Esophagus (tissue), 2 donors: Measurements from ENCODE around the gene ADAMTS3. TPM values are rescaled to one million over a fixed set of nuclear protein-coding genes. Genes with fewer than 3 reads are reported as not detected.

Source experiments
- H3K27ac ChIP-seq, 2 donors: one replicate each; pipeline ENCODE4 v1.5.1; 2013; ENCODE audit warnings: low read depth in 2 of 2, mild to moderate bottlenecking in 2 of 2, inconsistent platforms in 1 of 2, low read length in 1 of 2, moderate library complexity in 1 of 2
- H3K27me3 ChIP-seq, 2 donors: one replicate each; pipeline ENCODE4 v1.6.1; 2013; ENCODE audit warnings: low read length in 2 of 2, control low read depth in 1 of 2, mild to moderate bottlenecking in 1 of 2; ENCODE audit not compliant: insufficient read depth in 2 of 2, control insufficient read depth in 1 of 2
- H3K36me3 ChIP-seq, 2 donors: one replicate each; pipeline ENCODE4 v1.6.1; 2013; ENCODE audit warnings: low read length in 1 of 2; ENCODE audit not compliant: control insufficient read depth in 2 of 2, insufficient read depth in 2 of 2
- H3K4me1 ChIP-seq, 2 donors: one replicate each; pipeline ENCODE4 v1.6.1; 2013; ENCODE audit warnings: low read length in 1 of 2; ENCODE audit not compliant: control insufficient read depth in 2 of 2, insufficient read depth in 2 of 2
- H3K4me3 ChIP-seq, 2 donors: one replicate each; pipeline ENCODE4 v1.5.1; 2013; ENCODE audit warnings: low read length in 2 of 2, mild to moderate bottlenecking in 2 of 2, low read depth in 1 of 2, moderate library complexity in 1 of 2
- H3K9me3 ChIP-seq, 2 donors: one replicate each; pipeline ENCODE4 v1.6.1; 2013; ENCODE audit warnings: mild to moderate bottlenecking in 2 of 2, low read depth in 1 of 2, low read length in 1 of 2, moderate library complexity in 1 of 2; ENCODE audit not compliant: control insufficient read depth in 2 of 2, insufficient read depth in 1 of 2
- WGBS, 2 donors: extraction: QIAGEN DNeasy Blood & Tissue Kit; methylation state at CpG; one replicate each; pipeline ENCODE4 v1.1.7; 2013; 5-methylcytosine and 5-hydroxymethylcytosine counted together
- polyA plus RNA-seq, 2 donors: library from polyadenylated mRNA; stranded (reverse); fragments of 200-250 nt; gene quantifications; one replicate each; pipeline ENCODE4 v1.2.3, GENCODE V29; 2013
- donor health status: healthy with polysubstance abuse.
- donor health status: Bipolar disorder and iron deficiency.

Gene ADAMTS3
- polyA plus RNA-seq, 2 donors: 0.04 to 0.14 TPM

- H3K4me3 ChIP-seq: no peak overlapping the region
- no peak overlapping the region for H3K27ac ChIP-seq
- no peaks in the 10 kb centered on the region for H3K36me3 ChIP-seq
- peaks cover 0 to 2% of the 10 kb centered on the region in 2 donors for H3K4me1 ChIP-seq
- no peaks in the 10 kb centered on the region for H3K9me3 ChIP-seq
- H3K27me3 ChIP-seq: no peaks in the 10 kb centered on the region
These were observed 192.1 kb downstream of the ADAMTS3 start for GRCh38 chr4:72376901-72377300.

GRCh38 chr4:72375073-72375736 lies 193.8 kb downstream of the ADAMTS3 start:
- Histone ChIP-seq H3K36me3 (no peaks in the 10 kb centered on the region), H3K9me3 (no peaks in the 10 kb centered on the region), H3K27me3 (no peaks in the 10 kb centered on the region), H3K27ac (no peak overlapping the region), H3K4me3 (no peak overlapping the region), H3K4me1 (peaks cover 0 to 2% of the 10 kb centered on the region in 2 donors)
- 43 to 58% methylated on average over 4 of the region's 4 CpGs for WGBS, 2 donors

GRCh38 chr4:72374159-72374558 lies 194.9 kb downstream of the ADAMTS3 start:
- no peaks in the 10 kb centered on the region for H3K9me3 ChIP-seq
- no peak overlapping the region for H3K4me3 ChIP-seq
- peaks cover 0 to 2% of the 10 kb centered on the region in 2 donors for H3K4me1 ChIP-seq
- no peaks in the 10 kb centered on the region for H3K36me3 ChIP-seq
- H3K27me3 ChIP-seq: no peaks in the 10 kb centered on the region
- WGBS, 2 donors: 28 to 48% methylated on average over 1 of the region's 1 CpG
- no peak overlapping the region for H3K27ac ChIP-seq

- Histone ChIP-seq H3K27me3 (no peaks in the 10 kb centered on the region), H3K27ac (no peak overlapping the region)
These were observed 202.4 kb downstream of the ADAMTS3 start for GRCh38 chr4:72366601-72367000.

DNA sequence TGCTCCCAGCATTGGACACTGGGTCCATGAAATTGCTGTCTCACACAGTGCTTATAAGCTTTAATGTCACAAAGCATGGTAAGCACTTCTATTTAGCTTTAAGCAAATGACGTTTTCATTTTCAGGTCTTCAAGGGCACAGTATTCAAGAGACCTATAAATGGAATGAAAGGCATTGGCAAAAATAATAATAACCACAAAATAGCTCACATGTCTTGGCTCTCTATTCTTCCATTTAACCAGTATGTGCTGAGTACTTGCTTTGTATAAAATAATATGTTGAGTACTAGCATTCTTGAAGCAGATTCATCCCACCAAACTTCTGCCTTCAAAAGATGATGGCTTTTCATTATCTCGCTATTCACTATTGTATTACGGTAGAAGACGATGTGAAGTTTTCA lies 203.0 kb downstream of the ADAMTS3 start:
- Histone ChIP-seq H3K4me1 (no peaks in the 10 kb centered on the region), H3K27ac (no peak overlapping the region)
- 78 to 81% methylated on average over 4 of the region's 4 CpGs for WGBS, 2 donors

More at GRCh38 chr4:72366601-72367000, 202.4 kb downstream of the ADAMTS3 start:
- H3K4me1 ChIP-seq: no peaks in the 10 kb centered on the region
- H3K4me3 ChIP-seq: no peak overlapping the region
- H3K36me3 ChIP-seq: no peaks in the 10 kb centered on the region
- H3K9me3 ChIP-seq: no peaks in the 10 kb centered on the region

GRCh38 chr4:72365016-72365415 lies 204.0 kb downstream of the ADAMTS3 start:
- no peaks in the 10 kb centered on the region for H3K4me1 ChIP-seq
- H3K9me3 ChIP-seq: no peaks in the 10 kb centered on the region
- H3K4me3 ChIP-seq: no peak overlapping the region
- H3K27ac ChIP-seq: no peak overlapping the region
- no peaks in the 10 kb centered on the region for H3K27me3 ChIP-seq
- 51 to 88% methylated on average over 1 of the region's 1 CpG for WGBS, 2 donors
- no peaks in the 10 kb centered on the region for H3K36me3 ChIP-seq

More for the DNA sequence above, 203.0 kb downstream of the ADAMTS3 start:
- H3K27me3 ChIP-seq: no peaks in the 10 kb centered on the region
- no peaks in the 10 kb centered on the region for H3K36me3 ChIP-seq
- H3K9me3 ChIP-seq: no peaks in the 10 kb centered on the region
- no peak overlapping the region for H3K4me3 ChIP-seq

DNA sequence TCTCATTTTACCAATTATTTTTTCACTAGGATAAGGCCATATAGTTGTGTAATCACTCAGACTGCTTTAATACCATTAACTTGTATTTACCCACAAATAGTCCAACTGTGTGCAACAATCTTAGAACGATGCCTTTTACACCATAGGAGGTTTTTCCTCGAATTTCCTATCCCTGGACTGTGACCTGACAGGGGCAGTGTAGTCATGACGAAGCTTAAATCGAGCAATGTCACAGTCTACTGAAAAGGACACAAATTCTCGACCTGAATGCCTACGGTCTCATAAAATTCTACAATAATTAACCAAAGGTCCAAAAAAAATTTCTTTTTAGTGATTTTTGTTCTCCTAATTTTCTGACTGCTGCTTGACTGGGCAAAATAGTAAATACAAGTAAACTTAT lies 208.9 kb downstream of the ADAMTS3 start:
- no peaks in the 10 kb centered on the region for H3K36me3 ChIP-seq
- no peak overlapping the region for H3K27ac ChIP-seq
- H3K4me3 ChIP-seq: no peak overlapping the region
- 77 to 86% methylated on average over 6 of the region's 6 CpGs for WGBS, 2 donors
- H3K9me3 ChIP-seq: no peaks in the 10 kb centered on the region
- H3K27me3 ChIP-seq: no peaks in the 10 kb centered on the region
- no peaks in the 10 kb centered on the region for H3K4me1 ChIP-seq

GRCh38 chr4:72358483-72358882 lies 210.5 kb downstream of the ADAMTS3 start:
- Histone ChIP-seq H3K4me3 (no peak overlapping the region), H3K27ac (no peak overlapping the region)
- 69 to 72% methylated on average over 2 of the region's 2 CpGs for WGBS, 2 donors

DNA sequence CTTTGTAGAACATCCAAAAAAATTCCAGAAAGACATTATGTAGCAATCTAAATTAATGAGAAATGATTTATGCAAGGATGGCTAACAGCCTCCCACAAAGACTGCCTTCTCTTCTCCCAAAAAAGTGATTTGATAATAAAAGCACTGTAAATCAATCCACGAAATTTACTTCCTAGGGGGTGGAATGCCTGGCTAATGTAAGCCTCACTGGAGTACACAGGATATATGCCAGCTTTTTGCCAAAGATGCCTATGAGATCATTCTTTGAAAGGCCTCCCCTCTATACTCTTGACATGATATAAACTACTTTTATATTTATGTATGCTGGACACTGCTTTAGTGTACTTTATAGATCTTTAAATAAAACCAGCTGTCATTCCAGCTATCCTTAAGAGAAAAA lies 211.1 kb downstream of the ADAMTS3 start:
- Histone ChIP-seq H3K27ac (no peak overlapping the region), H3K4me3 (no peak overlapping the region), H3K27me3 (no peaks in the 10 kb centered on the region), H3K4me1 (no peaks in the 10 kb centered on the region), H3K36me3 (no peaks in the 10 kb centered on the region), H3K9me3 (no peaks in the 10 kb centered on the region)
- 38 to 46% methylated on average over 1 of the region's 1 CpG for WGBS, 2 donors

More at GRCh38 chr4:72358483-72358882, 210.5 kb downstream of the ADAMTS3 start:
- H3K27me3 ChIP-seq: no peaks in the 10 kb centered on the region
- H3K9me3 ChIP-seq: no peaks in the 10 kb centered on the region
- H3K4me1 ChIP-seq: no peaks in the 10 kb centered on the region
- no peaks in the 10 kb centered on the region for H3K36me3 ChIP-seq

DNA sequence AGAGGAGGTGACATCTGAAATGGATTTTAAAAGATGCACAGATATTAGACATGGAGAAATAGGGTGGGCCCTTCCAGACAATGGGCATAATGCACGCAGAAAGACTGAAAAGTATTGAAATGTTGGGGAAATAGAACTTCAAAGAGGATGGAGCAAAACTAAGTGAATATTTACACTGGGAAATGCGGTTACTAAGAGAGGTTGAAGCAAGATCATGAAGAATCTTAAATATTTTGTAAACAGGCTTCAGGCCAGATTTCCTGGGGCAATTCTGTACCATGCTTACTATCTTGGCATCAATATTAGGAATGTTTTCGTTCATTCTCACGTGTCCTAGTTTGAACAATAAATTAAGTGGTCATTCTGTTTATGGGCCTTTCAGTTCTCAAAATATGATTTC lies 216.3 kb downstream of the ADAMTS3 start:
- 37 to 56% methylated on average over 4 of the region's 4 CpGs for WGBS, 2 donors

More for the DNA sequence above, 216.3 kb downstream of the ADAMTS3 start:
- Histone ChIP-seq H3K36me3 (no peaks in the 10 kb centered on the region), H3K4me1 (no peaks in the 10 kb centered on the region), H3K27ac (no peak overlapping the region), H3K27me3 (no peaks in the 10 kb centered on the region), H3K4me3 (no peak overlapping the region), H3K9me3 (no peaks in the 10 kb centered on the region)
